SIG-M5 treated with dmso at 0.1 percent for 504 hours (cell line): ENCODE data around the gene FGF22.
"Not testable (repeated sequence)": the region's sequence is repeated elsewhere in the genome, so short reads cannot be mapped to it uniquely, and the experiment has no call there.

Source experiments
- DNase-seq: peaks from one replicate; lab custom pipeline; 2025; ENCODE audit not compliant: unreplicated experiment; lab: John Stamatoyannopoulos, UW

FGF22 gene

DNA sequence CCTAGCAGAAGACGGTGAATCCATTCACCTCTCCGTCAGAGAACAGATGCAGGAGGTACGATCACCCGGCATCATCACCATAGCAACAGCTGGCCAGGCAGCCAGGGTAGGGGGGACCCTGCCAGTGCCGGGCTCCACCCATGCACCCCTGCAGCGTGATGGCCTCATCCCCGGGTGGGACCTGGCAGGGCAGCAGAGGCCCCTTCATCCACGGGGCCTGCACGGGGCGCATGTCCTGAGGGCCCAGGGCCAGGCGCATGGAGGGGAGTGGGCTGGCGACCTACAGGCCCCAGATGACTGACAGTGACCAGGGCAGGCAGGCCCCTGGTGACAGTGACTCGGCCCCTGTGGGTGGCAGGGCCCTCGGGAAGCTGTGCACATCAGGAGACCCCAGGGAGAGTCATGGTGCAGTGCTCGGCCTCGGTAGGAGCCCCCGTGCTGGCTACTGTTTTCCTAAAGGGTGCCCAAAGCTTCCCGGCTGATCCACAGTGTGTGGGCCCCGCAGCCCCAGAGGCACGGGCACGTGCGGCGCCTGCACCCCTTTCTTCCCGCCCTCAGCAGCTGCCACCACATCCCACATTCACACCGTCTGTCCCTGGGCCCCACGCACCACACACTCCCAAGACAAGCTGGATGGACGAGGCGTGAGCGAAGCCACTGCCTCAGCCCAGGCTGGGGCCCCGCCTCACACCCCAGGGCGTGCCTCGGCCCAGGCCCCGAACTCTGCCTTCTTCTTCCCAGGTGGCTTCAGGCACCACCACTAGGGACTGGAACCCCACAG lies 18.6 kb downstream of the FGF22 start:
- DNase-seq: no peak

DNA sequence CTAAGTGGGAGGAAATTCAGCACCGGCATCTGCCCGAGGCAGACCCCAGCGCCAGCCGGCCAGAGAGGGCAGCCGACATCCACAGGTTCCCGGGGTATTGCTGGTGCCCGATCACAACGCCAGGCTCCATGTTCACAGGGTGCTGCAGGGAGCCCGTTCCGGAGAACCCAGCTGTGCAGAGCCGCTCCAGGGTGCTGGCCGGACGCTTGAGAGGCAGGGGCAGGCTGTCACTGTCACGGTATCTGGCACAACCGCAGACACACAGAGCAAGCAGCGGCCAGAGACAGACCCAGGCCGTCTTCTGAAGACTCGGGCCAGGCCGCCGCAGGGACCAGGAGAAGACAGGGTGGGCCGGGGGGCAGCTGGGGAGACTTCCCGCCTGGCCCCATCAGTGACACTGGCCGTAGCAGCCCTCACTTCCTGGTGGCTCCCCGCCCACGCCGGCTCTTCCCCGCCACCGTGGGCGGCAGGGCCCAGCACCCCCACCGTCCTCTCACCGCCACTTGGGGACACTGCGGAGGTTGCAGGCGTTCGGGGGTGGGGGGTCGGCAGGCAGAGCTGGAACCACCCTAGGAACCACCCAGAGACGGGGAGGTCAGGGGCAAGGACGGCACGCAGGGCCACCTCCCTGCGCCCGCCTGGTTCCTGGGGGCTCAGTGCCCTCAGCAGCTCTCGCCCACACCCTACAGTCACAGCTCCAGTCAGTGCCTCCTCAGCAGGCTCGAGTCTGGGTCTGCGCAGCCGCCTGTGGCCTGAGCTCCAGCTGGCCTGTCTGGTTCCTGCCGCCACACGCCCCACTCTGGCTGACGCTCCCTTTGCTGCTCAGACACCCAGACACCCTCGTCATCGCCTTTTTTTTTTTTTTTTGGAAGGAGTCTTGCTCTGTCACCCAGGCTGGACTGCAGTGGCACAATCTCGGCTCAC lies 19.5 kb downstream of the FGF22 start:
- no peak for DNase-seq

DNA sequence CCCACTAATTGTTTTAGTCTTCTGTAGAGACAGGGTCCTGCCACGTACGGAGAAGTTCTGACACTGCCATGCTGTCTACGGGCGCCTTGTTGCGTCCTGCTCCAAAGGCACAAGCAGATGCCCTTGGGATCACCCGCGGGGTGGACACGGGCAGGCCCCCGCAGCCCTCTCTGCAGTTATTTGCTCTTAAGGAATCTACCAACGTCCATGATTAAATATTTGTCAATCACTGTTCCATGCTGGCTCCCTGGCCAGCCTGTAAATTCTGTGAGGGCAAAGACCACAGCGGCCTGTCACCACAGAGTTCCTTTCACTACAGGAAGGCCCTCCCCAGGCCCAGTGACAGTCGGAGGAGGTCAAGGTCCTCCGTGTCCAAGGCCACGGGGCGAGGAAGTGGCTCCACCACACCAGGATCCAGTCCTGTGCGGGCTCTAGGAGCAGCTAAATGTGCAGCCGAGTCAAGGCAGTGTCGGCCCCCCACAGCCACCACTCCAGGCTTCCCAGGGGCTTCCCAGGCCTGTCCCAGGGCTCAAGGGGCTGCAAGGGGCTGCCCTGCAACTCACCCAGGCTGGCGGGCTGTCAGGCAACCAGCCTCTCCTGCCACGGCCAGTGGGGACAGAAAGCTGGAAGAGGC lies 21.2 kb downstream of the FGF22 start:
- no peak for DNase-seq

DNA sequence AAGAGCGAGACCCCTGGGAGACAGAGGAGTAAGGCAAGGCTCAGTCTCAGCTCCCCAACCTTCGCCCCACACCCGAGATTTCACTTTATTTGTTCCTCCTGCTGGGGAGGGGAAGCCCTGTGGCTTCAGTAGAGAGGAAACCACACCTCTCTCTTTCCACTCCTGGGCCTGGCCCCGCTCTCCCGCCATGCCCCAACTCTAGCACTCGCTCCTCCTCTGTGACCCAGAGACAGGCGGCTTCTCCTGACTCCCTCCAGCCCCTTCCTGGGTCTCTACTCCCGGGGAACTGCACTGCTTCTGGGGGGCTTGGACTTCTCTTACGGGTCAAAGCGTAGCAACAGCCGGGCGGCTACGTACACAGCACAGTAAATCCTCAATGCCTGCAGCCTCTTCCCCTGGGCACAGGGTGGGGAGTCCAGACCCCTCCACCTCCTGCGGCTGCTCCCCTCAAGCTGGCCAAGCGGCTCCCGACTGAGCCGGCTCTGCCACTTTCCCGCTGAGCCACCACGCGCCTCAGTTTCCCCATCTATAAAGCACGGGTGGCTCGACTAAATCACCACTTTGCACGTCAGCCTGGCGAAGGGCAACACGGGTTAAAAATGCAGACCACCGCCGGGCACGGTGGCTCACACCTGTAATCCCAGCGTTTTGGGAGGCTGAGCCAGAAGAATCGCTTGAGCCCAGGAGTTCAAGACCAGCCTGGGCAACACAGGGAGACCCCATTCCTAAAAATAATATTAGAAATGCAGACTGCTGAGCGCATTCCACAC lies 21.9 kb downstream of the FGF22 start:
- peak; percentile 65 for DNase-seq

DNA sequence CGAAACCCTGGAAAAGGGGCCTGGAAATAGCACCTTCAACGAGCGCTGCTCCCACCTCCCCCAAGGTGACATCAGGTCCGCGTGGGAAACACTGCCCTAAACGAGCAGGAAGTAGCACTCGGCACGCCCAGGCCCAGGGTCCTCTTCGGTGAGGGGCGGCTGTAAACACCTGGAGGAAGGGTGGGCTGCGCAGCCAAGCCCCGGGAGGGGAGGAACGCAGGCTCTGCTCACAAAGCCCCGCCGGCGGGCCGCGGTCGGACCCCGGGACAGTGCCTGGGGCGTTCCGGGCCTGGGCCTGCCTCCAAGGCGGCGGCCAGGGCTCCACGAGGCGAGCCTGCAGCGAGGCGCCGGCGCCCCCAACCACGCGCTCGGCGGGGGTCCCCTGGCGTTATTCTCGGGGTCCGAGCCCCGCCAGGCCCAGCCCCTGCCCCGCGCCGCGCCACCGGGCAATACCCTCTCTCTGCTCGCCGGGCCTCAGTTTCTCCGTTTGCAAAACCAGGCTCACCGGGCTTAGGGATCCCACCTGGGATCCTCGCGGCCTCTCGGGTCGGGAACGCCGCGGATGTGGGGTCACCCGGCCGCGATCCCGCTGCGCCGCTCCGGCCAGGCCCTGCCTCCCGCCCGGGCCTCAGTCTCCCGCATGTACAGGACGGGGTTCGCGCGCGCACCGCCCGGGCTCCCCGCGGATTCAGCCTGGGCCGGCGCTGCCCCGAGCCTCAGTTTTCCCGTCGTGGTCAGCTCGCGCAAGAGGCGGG lies 22.7 kb downstream of the FGF22 start:
- peak; percentile 39 for DNase-seq

DNA sequence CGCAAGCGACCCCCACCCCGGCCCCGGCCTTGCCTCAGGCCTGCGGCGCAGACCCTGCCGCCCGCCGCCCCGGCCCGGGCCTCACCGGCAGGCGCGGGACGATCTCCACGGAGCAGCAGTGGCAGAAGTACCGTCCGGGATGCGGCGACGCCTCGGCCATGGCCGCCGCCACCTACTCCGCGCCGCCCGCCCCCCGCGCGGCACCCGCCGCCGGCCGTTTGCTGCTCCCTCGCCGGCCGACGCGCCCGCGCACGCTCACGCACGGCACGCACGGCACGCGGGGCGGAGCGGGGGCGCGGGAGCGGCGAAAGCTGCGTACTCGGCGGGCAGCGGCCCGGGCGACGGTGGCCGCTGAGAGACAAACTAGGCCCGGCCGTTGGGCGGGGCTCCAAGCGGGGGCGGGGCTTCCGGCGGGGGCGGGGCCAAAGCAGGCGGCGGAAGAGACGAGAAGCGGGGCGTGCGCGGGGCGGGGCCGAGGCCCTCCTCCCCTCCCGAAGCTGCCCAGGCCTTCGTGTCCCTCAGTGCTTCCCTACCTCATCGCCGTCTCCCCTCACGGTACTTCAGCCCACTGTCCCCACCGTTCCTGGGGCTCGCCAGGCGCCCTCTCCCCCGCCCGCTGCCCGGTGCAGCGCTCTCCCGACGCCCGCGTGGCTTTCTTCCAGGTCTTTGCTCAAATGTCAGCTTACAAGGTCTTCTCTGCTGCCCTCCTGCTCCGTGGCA lies 23.4 kb downstream of the FGF22 start, which contains the start of gene RNF126:
TSS of gene RNF126 (minus strand) at position 253 of the 720 bp plus-strand sequence. CDS start at position 160, 93 bp downstream.
- DNase-seq: peak; percentile 80

DNA sequence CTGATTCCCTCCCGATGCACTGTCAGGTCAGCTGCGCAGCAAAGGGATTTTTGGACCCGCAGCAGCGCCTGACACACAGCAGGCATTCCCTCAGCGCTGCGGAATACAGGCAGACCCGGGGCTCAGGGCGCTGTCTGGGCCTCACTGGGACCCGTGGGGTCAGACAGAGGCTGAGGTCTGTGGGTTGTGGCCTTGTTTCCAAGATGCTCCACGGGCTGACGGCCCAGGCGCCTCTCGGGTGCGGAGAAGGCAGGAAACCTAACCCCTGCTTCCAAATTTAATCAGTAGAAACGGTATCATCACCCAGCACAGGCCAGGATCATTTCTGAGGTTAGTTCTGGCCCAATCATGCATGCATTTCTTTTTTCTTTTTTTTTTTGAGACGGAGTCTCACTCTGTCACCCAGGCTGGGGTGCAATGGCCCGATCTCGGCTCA lies 24.0 kb downstream of the FGF22 start:
- DNase-seq: no peak

DNA sequence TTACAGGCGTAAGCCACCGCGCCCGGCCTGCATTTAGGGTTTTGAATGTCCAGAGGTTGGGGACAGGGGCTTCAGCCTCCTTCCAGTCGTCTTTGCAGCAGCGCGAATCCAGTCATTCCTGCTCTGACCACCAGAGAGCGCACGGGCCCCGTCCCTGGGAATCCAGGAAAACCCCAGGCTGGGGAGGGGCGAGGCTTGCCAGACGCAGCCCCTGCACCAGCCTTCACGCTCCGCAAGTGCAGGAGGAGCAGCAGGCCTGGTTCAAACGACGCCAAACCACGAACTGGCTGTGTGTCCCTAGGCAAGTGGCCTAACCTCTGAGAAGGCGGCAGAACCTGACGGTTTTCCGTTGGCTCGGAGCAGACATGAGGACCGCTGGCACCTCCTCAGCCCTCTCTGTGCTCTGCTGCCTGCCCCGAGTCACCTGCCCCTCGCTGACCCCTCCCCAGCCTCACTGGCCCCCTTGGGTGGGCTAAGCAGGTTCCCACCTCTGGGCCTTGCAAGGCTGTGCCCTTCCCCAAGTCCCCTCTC lies 25.3 kb downstream of the FGF22 start:
- peak; percentile 70 for DNase-seq

DNA sequence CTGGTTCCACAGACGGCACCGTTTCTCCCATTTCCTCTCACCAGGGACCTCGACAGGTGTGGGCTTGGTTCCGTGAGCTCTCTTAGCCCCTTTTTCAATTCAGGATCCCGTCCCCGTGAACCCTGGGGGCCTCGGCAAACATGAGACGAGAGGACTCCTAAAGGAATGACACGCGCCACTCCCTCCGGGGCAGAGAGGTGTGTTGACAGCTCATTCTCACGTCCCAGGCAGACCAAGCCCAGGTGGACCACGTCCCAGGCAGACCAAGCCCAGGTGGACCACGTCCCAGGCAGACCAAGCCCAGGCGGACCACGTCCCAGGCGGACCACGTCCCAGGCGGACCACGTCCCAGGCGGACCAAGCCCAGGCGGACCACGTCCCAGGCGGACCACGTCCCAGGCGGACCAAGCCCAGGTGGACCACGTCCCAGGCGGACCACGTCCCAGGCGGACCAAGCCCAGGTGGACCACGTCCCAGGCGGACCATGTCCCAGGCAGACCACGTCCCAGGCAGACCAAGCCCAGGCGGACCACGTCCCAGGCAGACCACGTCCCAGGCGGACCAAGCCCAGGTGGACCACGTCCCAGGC lies 27.4 kb downstream of the FGF22 start:
- not testable (repeated sequence) for DNase-seq

DNA sequence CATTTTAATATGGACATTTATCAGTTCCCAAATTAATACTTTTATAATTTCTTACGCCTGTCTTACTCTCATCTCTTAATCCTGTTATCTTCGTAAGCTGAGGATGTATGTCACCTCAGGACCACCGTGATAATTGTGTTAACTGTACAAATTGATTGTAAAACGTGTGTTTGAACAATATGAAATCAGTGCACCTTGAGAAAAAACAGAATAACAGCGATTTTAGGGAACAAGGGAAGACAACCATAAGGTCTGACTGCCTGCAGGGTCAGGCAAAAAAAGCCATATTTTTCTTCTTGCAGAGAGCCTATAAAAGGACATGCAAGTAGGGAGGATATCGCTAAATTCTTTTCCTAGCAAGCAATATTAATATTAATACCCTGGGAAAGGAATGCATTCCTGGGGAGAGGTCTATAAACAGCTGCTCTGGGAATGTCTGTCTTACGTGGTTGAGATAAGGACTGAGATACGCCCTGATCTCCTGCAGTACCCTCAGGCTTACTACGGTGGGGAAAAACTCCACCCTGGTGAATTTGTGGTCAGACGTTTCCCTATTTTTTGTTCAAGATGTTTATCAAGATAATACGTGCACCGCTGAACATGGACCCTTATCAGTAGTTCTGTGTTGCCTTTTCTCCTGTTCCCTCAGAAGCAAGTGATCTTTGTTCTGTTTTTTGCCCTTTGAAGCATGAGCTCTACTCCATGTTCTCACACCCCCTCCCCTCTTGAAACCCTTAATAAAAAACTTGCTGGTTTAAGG lies 29.2 kb downstream of the FGF22 start:
- not testable (repeated sequence) for DNase-seq

DNA sequence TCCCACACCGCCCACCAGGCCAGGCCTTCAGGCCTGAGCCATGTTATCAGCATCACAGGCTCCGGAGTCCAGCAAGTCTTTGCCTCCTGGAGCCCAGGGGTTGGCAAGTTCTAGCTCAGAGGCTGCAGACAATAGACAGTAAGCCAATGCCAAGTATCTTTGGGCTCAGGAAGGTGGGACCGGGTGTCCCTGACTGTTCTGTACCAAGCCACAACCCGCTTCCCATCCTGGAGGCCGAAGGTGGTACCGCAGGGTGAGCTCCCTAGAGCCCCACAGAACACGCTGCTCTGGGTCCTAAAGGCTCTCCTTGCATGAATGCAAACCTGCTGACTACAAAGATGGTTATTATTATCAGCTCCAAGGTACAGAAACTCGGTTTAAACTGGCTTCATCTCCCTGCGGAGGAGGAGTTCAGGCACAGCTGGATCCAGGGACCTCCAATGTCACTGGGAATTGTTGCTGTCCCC lies 31.0 kb downstream of the FGF22 start:
- no peak for DNase-seq

DNA sequence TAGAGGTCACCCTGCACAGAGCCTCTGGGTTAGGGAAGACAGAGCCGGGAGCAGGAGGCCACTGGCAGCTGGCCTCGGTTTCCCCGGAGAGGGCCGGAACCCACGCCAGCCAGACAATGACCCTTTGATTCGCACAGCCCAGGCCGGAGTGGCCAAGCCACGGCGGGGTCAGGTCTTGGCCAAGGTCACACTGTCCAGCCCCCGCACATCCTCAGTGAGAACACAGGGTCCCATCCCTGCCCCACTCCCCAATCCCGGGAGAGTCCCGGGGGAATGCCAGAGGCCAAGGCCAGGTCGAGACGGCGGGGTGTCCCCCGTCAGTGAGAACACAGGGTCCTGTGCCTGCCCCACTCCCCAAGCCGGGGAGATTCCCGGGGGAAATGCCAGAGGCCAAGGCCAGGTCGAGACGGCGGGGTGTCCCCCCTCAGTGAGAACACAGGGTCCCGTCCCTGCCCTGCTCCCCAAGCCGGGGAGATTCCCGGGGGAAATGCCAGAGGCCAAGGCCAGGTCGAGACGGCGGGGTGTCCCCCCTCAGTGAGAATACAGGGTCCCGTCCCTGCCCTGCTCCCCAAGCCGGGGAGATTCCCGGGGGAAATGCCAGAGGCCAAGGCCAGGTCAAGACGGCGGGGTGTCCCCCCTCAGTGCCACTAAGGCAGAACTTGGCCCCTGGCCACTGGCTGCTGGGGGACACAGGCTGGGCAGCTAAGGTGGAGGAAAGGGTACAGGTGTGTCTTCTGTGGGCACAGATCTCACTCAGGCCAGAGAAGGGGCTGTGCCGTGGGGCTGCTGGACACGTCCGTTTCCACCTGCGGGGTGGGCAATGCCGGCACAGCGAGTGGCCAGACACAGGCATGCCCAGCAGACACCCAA lies 34.8 kb downstream of the FGF22 start:
- no peak for DNase-seq

DNA sequence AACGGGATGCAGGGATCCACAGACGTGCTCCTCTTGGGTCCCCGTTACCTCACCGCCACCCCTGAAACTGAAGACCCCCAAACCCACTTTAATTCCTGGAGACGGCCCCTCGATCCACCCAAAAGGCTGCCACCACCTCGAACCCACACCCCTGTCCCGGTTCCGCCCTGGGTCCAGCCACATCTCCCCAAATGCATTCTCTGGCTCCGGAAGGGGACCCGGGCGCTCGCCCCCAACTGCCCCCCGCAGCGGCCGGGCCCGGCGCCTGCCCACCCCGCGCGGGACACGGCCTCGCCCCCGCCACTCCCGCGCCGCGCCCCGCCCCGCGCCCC lies 36.3 kb downstream of the FGF22 start:
- DNase-seq: no peak

DNA sequence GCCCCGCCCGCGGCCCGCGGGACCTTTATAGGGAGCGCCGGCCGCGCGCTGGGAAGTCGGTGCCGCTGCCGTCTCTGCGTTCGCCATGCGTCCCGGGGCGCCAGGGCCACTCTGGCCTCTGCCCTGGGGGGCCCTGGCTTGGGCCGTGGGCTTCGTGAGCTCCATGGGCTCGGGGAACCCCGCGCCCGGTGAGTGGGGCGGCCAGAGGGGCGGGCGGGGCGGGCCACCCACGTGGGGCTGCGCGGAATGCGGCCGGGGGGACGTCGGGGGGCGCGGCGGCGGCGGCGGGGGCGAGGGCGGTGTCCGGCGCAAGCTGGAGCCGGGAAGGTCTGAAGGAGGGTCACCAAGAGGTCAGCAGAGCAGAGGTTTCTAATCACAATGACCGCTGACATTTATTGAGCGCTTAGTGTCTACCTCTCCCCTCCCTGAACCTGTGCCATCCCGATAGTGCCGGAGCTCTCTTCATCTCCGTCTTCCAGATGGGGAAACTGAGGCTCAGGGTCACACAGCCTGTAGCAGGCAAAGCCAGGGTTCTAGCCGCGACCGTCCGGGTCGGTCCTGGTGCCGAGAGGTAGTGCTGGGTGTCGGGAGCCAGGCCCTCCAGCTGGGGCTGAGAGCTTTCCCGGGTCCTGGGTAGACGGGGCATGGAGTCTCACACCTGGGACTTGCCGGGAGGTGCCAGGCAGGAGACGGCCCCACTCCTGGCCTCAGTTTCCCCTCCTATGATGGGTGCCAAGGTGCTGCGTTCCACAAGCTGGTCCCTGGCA lies 36.8 kb downstream of the FGF22 start, which contains the start of gene FSTL3:
TSS of gene FSTL3 (plus strand) at position 54 of the 767 bp plus-strand sequence. CDS start at position 86, 32 bp downstream.
- no peak for DNase-seq

DNA sequence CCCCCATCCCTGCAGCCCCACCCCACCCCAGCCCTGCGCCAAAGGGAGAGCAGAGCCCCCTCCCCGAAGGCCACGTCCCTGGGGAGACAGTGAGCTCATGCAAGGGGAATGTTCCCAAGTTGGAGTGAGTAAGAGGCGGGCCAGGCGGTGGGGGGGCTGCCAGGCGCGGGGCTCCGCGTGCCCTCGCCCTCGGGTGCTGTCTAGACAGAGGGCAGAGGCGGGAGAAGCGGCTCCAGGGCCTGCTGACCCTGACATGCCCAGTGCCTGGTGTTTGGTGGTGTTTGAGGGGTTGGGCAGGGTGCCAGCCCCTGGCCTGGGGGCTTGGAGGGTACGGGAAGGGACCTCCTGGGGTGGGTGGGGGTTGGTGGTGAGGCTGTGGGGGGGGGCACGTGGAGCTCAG lies 37.5 kb downstream of the FGF22 start:
- DNase-seq: no peak
